Measurements from ENCODE around the gene STAM2.
"Not testable (repeated sequence)": the region's sequence is repeated elsewhere in the genome, so short reads cannot be mapped to it uniquely, and the experiment has no call there.

Gene STAM2

DNA sequence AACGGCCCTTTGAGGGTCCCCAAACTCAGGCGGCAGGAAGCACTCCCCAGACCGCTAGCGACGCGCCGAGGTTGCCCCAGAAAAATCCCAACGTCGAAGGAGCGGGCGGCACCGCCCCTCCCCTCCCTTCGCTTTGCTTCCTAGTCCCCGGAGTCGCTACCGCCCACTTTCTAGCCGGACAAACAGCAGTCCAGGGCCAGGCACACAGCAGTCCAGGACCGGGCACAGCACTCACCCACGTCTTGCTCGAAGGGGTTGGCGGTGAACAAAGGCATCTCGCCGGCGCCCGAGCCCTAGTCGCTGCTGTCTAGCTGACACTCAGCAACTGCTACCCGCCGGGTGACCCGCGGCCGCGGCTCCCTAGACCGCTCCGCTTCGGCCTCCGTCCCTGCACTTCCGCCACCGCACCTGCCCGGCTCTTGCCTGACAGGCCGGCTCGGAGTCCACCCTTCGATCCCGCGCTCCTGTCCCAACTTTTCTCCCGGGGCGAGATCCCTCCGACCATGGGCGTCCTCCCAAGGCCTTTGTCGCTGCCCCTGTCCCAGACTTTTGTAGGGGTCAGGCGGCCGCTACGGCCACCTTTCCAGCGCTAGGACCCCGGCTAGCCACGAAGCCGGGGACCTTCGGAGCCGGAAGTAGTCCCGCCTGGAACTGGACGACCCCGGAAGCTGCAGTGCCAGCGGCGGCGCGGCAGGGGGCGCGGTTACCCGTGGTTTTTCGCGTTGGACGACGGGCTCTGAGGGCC, at the start of gene STAM2:
Gene STAM2, minus strand, starts transcription at position 396 of the 745 bp plus-strand sequence. Its CDS starts 121 bp downstream, at position 275.
- peak; percentile 95 for DNase-seq

GRCh38 chr2:152223977-152224376, 48.4 kb upstream of the STAM2 start:
- no peak for DNase-seq

- DNase-seq, result no peak
Measured at GRCh38 chr2:152222975-152223637, 47.5 kb upstream of the STAM2 start.

DNA sequence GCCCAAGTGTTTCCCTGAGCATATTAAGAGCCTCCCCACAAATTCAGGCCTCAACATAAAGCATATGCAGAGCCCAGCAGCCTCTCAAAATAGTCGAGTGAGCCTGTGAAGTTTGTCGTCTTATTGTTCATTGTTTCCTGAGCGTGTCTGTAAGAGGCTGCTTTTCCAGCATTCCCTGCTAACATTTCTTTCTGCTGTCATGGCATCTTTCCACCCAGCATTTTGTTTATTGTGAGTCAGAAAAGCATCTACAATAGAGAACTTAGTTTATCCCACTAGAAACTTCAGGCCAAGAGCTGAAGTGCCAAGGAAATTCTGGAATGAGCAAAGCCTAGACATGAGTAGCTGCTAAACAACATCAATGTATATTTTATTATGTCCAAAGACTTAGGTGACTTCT, 46.3 kb upstream of the STAM2 start:
- no peak for DNase-seq

GRCh38 chr2:152219077-152219828, 43.7 kb upstream of the STAM2 start:
- DNase-seq, result no peak

- DNase-seq, result no peak
Measured at GRCh38 chr2:152201466-152201830, 25.9 kb upstream of the STAM2 start.

DNA sequence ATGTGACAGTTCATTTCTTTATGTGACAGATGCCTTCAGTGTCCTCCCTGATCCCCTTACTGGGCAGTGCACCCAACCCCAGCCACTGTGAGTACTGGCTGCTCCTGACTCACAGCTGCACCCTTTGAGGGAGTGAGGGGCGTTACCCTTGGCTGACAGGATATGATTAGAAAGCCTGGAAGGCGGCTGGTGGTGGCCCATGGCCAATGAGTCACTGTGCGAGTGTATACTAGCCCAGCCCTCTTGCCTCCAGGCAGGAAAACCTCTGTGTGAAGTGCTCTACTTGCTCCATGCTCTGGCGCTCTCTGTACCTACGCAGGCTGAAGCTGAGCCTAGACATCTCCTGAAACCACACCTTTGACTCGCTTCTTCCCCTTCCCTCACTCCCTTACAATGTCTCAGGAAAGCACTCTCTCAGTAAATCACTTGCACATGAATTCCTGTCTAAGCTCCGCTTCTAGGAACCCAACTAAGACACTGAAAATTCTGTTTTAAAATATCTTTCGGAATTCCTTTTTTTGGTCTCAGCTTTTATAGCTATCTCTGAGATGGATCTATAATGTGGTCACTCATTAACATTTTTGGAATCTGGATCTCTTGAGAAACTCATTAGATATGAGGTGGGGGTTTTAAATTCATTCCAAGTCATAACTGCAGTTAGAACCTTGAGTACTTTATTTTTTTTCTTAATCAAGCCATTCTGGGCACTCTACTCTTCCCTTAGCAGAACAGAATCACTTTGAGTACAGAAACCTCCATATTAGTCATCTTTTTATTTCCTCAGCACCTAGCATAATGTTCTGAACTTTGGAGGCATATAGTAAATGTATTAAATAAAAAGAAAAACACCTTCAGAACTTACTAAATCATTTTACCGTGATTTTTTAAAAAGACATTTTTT, 25.3 kb upstream of the STAM2 start:
- DNase-seq, result no peak

GRCh38 chr2:152200101-152200500, 24.5 kb upstream of the STAM2 start:
- DNase-seq, result no peak

DNA sequence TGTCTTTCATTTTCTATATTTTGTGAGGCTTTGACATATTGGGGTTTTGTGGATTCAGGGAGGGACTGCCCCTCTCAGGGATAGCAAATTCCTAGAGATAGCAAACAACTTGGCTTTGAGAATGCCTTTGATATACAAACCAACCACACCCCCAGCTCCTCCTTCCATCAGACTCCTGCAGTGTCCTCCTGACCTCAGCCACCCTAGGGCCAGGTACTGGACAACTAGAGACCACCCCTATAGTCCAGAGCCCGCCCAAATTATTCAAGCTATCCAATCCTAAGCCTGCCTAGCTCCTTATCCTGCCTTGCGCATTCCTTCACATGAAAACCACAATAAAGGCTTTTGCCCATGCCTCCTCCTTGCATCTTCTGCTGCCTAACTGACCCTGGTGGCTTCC, 22.9 kb upstream of the STAM2 start:
- no peak for DNase-seq

DNA sequence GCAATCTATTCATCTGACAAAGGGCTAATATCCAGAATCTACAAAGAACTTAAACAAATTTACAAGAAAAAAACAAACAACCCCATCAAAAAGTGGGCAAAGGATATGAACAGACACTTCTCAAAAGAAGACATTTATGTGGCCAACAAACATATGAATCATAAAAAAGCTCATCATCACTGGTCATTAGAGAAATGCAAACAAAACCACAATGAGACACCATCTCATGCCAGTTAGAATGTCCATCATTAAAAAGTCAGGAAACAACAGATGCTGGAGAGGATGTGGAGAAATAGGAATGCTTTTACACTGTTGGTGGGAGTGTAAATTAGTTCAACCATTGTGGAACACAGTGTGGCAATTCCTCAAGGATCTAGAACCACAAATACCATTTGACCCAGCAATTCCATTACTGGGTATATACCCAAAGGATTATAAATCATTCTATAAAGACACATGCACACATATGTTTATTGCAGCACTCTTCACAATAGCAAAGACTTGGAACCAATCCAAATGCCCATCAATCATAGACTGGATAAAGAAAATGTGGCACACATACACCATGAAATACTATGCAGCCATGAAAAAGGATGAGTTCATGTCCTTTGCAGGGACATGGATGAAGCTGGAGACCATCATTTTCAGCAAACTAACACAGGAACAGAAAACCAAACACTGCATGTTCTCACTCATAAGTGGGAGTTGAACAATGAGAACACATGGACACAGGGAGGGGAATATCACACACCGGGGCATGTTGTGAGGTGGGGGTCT, 22.1 kb upstream of the STAM2 start:
- DNase-seq, result not testable (repeated sequence)

DNA sequence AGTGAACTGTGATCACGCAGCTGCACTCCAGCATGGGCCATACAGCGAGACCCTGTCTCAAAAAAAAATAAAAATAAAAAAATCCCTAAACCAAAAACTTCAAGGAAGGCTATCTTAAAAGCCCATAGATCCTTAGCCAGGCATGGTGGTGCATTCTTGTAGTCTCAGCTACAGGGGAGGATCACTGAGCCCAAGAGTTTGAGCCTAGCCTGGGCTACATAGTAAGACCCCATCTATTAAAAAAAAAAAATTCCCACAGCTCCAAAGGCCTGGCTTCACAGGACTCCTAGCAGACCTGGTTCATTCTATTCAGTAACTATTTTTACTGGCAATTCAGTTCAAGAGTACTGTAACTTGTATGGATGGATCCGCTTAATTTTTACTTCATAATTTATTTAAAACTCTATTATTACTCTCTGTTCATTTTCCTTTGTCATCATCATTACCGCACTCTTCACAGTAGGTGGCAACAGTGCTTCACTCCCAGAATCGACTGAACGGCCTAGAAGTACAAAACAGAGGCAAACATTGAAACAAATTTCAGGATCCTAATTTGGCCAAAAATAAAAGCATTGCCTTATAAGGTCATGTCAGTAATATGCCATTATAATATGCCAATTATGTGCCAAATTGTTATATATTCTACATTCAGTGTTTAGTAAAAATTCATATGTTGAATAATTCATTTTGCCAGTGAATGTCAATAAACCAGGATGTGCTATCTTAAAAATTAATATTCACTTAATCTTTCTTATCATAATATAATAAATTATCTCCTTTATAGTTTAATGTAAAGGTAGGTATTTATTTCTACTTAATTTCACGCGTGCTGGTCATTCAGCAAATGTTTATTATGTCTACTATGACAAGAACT, 14.3 kb upstream of the STAM2 start:
- no peak for DNase-seq

DNA sequence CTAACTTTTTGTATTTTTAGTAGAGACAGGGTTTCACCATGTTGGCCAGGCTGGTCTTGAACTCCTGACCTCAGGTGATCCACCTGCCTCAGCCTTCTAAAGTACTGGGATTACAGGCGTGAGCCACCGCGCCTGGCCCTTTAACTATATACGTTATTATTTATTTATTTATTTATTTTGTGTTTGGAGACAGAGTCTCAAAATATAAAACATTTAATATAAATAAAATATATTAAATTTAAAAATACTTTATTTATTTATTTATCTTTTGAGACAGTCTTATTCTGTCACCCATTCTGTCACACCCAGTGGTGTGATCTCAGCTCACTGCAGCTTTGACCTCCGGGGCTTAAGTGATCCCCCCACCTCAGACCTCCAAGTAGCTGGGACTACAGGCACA, 11.2 kb upstream of the STAM2 start:
- DNase-seq, result not testable (repeated sequence)

DNA sequence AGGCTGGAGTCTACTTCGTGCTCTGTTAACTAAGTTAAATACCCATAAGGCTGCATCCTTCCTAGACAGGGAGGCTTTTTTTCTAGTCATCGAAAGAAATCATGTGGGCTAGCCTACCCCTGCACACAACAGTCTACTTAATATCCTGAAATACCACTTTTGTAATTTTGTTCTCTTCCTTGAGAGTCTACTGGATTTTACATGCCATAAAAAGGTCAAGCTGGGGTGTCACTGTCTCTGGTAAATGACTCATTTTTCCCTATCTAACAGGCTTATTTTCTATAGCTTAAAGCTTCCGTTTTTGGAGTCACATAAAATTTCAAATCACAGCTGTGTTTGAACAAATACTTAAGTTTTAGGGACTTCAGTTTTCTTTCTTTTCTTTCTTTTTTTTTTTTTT, 10.7 kb upstream of the STAM2 start:
- DNase-seq, result no peak

GRCh38 chr2:152183401-152184073, 8.0 kb upstream of the STAM2 start:
- DNase-seq, result no peak

GRCh38 chr2:152177667-152178066, 2.1 kb upstream of the STAM2 start:
- not testable (repeated sequence) for DNase-seq

DNA sequence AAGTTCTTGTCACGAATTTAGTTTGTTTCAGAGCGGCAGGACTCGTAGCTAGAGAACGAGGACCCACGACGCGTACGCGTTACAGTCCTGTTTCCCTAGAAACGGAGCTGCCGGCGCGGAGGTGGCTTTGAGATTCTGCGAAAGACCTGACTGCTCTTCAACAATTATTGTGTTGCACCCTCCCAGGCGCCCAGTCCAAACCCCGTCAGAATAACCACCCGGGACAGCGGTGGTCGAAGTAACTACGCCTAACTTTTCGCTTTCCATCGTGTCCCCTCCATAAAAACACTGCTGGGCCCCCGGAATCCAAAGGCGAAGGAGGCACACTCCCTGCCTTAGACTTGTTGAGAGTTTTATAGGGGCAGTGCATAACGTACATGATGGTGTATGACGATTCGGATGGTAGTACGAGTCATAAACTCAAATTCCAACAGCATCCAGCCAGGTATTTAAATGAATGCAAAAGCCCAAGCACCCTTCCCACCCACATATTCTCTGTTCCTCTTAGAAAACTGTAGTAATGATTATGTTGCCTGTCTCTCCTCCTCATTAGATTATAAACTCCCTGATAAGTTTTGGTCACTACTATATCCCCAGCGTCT, 651 bp upstream of the STAM2 start:
- no peak for DNase-seq

- no peak for DNase-seq
Measured at GRCh38 chr2:152175012-152175367, 573 bp downstream of the STAM2 start.

DNA sequence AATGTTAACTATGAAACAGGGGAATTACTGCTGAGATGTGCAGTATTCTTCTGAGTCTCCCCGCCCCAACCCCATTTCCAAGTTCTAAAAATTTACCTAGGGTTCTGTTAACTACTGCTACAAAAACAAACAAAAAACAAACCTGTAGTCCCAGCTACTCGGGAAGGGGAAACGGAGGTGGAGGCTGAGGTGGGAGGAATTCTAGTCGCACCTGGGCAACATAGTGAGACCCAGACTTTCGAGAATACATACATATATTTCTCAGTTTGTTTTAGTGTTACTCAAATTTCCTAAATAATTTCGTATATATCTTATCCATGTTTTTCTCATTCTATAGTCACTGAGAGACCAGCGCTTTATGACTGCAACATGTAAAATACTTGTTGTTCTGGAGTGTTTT, 989 bp downstream of the STAM2 start:
- DNase-seq, result no peak

DNA sequence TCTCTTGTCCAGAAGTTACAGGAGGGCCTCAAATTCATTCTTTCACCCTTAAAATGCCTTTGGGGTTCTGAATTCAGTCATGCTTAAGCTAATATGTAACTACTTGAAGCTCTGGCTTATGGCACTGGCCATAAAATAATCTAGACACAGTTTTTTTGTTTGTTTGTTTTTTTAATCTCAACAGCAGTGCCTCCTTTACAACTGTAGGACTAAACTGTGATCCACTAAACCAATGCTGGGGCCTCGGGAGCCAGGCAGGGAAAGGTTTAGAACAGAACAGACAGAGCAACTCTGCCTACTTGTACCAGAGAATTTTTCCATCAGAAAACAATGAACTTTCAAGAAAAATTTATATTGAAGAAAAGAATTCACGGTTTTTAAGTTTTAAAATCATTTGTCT, 1.7 kb downstream of the STAM2 start:
- DNase-seq, result no peak

- not testable (repeated sequence) for DNase-seq
Measured at GRCh38 chr2:152172201-152172785, 3.3 kb downstream of the STAM2 start.
